A673 (cell line): ENCODE data around the gene KMT2C. TPM values are rescaled to one million over a fixed set of nuclear protein-coding genes. Genes with fewer than 3 reads are reported as not detected.

Experiments
- BruUV-seq: library from RNA; stranded (reverse); fragments of 400-500 nt; replicated peaks from 2 replicates; lab custom pipeline; 2021; lab: Mats Ljungman, UMichigan
- CTCF ChIA-PET: fragments of 300-600 bp; sonication (Branson Sonifier 250); formaldehyde crosslinking; loops from one replicate; lab custom pipeline; 2022; ENCODE audit warnings: antibody characterized with exemption; lab: Charles Lee
- POLR2A ChIA-PET: fragments of 300-600 bp; sonication (Branson Sonifier 250); formaldehyde crosslinking; loops from one replicate; lab custom pipeline; 2022; ENCODE audit warnings: antibody characterized with exemption; ENCODE audit not compliant: low non-redundant PET; lab: Charles Lee
- DNase-seq: peaks from one replicate; pipeline ENCODE4 v3.0.0-alpha.2; 2015; ENCODE audit warnings: low spot score
- H3K27ac ChIP-seq: fragments of 200-600 bp; sonication (generic); 2 replicates; pipeline ENCODE4 v1.5.1; 2016; ENCODE audit warnings: mixed run types, low read depth, mild to moderate bottlenecking, mixed read lengths, antibody characterized with exemption, low read length; ENCODE audit not compliant: poor library complexity, severe bottlenecking
- H3K27me3 ChIP-seq: fragments of 200-600 bp; sonication (generic); replicated peaks from 2 replicates; pipeline ENCODE4 v1.6.1; 2017; ENCODE audit warnings: mixed run types, low read depth, mild to moderate bottlenecking, mixed read lengths, antibody characterized with exemption, low read length; ENCODE audit not compliant: insufficient read depth, poor library complexity
- H3K36me3 ChIP-seq: fragments of 200-600 bp; sonication (generic); 2 replicates; pipeline ENCODE4 v1.6.1; 2016; ENCODE audit warnings: mixed run types, mild to moderate bottlenecking, mixed read lengths, antibody characterized with exemption, low read length; ENCODE audit not compliant: insufficient read depth, poor library complexity, severe bottlenecking
- H3K4me1 ChIP-seq: fragments of 200-600 bp; sonication (generic); 2 replicates; pipeline ENCODE4 v1.6.1; 2017; ENCODE audit warnings: mixed run types, mild to moderate bottlenecking, mixed read lengths, antibody characterized with exemption, low read length; ENCODE audit not compliant: insufficient read depth, poor library complexity, severe bottlenecking
- H3K4me3 ChIP-seq: fragments of 200-600 bp; sonication (generic); 2 replicates; pipeline ENCODE4 v1.5.1; 2016; ENCODE audit warnings: low read depth, mixed run types, mild to moderate bottlenecking, mixed read lengths, low read length; ENCODE audit not compliant: poor library complexity, severe bottlenecking
- H3K9me3 ChIP-seq: fragments of 200-600 bp; sonication (generic); 2 replicates; pipeline ENCODE4 v1.6.1; 2016; ENCODE audit warnings: mixed run types, low read depth, mild to moderate bottlenecking, mixed read lengths, antibody characterized with exemption, low read length; ENCODE audit not compliant: poor library complexity, severe bottlenecking
- EZH2 ChIP-seq: fragments of 200-600 bp; sonication (generic); IDR thresholded peaks from 2 replicates; pipeline ENCODE4 v1.6.1; 2017; ENCODE audit warnings: borderline replicate concordance, low read depth, mild to moderate bottlenecking, mixed read lengths, antibody characterized with exemption, low read length; ENCODE audit not compliant: poor library complexity, severe bottlenecking
- intact Hi-C: fragments of 100-400 bp; cut with micrococcal nuclease; formaldehyde crosslinking; loops from one replicate; pipeline ENCODE4 v1.10.0; 2022; ENCODE audit not compliant: unreplicated experiment
- total RNA-seq: library from RNA; stranded (reverse); gene quantifications from 2 replicates; pipeline ENCODE4 v1.2.3, GENCODE V29; 2021
- TF ChIP-seq, protein P1 (sequence below): fragments of 300-800, 200-600 bp; sonication (generic); conservative IDR thresholded peaks from 2 replicates; pipeline ENCODE4 v1.5.1; 2017; ENCODE audit warnings: low read depth, mild to moderate bottlenecking, antibody characterized with exemption, low read length, moderate library complexity, mixed read lengths

Gene KMT2C
- total RNA-seq, 1 experiment from 2014 or later: 52.9 TPM

DNA sequence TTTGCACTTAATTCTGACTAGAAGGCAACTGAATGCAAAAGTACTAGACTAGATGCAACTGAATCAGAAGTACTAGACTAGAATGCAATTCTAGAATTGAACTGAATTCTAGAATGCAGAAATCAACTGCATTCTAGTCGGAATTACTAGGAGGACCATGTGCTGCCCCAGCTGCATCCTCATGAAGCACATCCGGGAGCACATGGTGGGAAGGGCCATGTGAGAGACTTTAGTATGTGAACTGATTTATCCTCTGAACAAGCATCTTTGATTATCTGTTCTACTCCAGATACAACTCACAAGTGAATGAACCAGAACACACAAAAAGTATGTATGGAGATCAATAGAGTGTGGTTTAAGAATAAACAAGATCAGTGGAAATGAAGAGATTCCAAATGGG, 295.2 kb downstream of the KMT2C start:
- Histone ChIP-seq H3K4me3 (no peak overlapping the region), H3K9me3 (no peaks in the 10 kb centered on the region), H3K36me3 (peaks cover 51% of the 10 kb centered on the region), H3K27ac (no peak overlapping the region), H3K4me1 (peaks cover 3% of the 10 kb centered on the region), H3K27me3 (no peaks in the 10 kb centered on the region)
- DNase-seq: no peak
- TF ChIP-seq, protein P1, sequence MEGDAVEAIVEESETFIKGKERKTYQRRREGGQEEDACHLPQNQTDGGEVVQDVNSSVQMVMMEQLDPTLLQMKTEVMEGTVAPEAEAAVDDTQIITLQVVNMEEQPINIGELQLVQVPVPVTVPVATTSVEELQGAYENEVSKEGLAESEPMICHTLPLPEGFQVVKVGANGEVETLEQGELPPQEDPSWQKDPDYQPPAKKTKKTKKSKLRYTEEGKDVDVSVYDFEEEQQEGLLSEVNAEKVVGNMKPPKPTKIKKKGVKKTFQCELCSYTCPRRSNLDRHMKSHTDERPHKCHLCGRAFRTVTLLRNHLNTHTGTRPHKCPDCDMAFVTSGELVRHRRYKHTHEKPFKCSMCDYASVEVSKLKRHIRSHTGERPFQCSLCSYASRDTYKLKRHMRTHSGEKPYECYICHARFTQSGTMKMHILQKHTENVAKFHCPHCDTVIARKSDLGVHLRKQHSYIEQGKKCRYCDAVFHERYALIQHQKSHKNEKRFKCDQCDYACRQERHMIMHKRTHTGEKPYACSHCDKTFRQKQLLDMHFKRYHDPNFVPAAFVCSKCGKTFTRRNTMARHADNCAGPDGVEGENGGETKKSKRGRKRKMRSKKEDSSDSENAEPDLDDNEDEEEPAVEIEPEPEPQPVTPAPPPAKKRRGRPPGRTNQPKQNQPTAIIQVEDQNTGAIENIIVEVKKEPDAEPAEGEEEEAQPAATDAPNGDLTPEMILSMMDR: no peak
- no peak for TF ChIP-seq EZH2
- intact Hi-C loops: loop anchor here (10.0 kb wide), 1 partner anchor 564 kb away; no protein-coding TSS in a partner anchor
- ChIA-PET CTCF (no interaction called here), POLR2A (no interaction called here)
- no TSS peak for BruUV-seq

DNA sequence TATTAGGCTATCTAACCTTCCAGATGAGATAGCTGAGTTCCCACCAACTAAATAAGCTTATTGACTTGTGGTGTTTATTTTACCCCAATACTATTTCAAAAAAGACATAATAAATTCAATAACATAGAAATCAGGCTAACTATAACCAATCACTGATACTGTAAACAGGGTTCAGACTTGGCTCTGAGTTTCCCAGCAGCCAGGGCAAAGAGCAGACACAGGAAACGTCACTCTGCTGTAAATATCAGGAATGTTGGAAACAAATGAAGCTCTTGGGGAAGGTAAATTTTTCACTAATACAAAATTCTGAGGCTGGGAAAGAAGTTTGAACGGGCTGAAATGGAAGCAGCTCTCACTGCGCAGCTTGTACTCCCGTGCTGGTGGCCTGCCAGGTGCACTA, 295.7 kb downstream of the KMT2C start:
- intact Hi-C loops: loop anchor here (10.0 kb wide), 1 partner anchor 565 kb away; no protein-coding TSS in a partner anchor
- Histone ChIP-seq H3K9me3 (no peaks in the 10 kb centered on the region), H3K36me3 (peaks cover 51% of the 10 kb centered on the region), H3K4me1 (peaks cover 3% of the 10 kb centered on the region), H3K27me3 (no peaks in the 10 kb centered on the region), H3K4me3 (no peak overlapping the region), H3K27ac (no peak overlapping the region)
- no peak for TF ChIP-seq EZH2
- TF ChIP-seq, protein P1: no peak
- CTCF ChIA-PET: no interaction called here
- DNase-seq: no peak
- BruUV-seq: no TSS peak
- POLR2A ChIA-PET: no interaction called here

DNA sequence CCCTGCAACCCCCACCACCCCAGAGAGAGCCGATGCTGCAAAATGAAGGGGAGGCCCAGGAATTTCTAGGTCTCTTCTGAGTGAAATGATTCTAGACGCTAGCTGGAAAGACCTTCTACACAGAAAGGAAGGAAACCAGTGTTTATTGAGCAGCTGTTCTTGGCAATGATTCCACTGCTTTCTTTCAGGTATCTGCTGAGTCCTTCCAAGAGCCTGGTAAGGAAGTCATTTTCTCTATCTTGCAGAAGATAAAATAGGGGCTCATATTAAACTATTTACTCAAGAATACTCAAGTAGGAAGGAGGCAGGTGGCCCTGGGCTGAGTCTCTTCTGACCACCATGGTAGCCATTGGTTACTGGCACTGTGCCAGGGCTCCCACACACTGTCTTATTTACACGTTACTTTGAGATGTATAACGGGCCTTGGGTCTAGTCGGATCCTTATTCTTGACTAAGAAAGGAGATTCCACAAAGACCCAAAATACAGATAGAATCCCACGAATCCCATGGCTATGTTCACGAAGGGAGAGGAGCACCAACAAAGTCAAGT, 298.3 kb downstream of the KMT2C start:
- POLR2A ChIA-PET: no interaction called here
- peaks cover 48% of the 10 kb centered on the region for H3K36me3 ChIP-seq
- no TSS peak for BruUV-seq
- H3K4me3 ChIP-seq: no peak overlapping the region
- H3K4me1 ChIP-seq: no peaks in the 10 kb centered on the region
- CTCF ChIA-PET: no interaction called here
- intact Hi-C loops: no loop called here
- DNase-seq: no peak
- no peak for TF ChIP-seq EZH2
- TF ChIP-seq, protein P1: no peak
- no peaks in the 10 kb centered on the region for H3K9me3 ChIP-seq
- no peaks in the 10 kb centered on the region for H3K27me3 ChIP-seq
- no peak overlapping the region for H3K27ac ChIP-seq
